T-helper 1 cell treated with Interleukin-12 subunit alpha and Interleukin-12 subunit beta and Interleukin-4 antibody, amounts not matched to agents 30 μg/mL and 1 μg/mL, for 36 hours (primary cell): ENCODE results near the gene GTPBP8.

ENCODE experiments used
- H3K27ac Mint-ChIP-seq: one replicate; pipeline ENCODE4 v1.8.0; 2021; ENCODE audit warnings: mild to moderate bottlenecking, mixed read lengths
- H3K27me3 Mint-ChIP-seq: one replicate; pipeline ENCODE4 v1.8.0; 2021; ENCODE audit warnings: low read depth, mixed read lengths
- H3K36me3 Mint-ChIP-seq: one replicate; pipeline ENCODE4 v1.8.0; 2021; ENCODE audit warnings: low read depth, mixed read lengths
- H3K4me1 Mint-ChIP-seq: one replicate; pipeline ENCODE4 v1.8.0; 2021; ENCODE audit warnings: low read depth, mixed read lengths
- H3K4me3 Mint-ChIP-seq: one replicate; pipeline ENCODE4 v1.8.0; 2021; ENCODE audit warnings: mild to moderate bottlenecking, moderate library complexity, mixed read lengths
- H3K9me3 Mint-ChIP-seq: one replicate; pipeline ENCODE4 v1.8.0; 2021; ENCODE audit warnings: mixed read lengths

Gene GTPBP8

DNA sequence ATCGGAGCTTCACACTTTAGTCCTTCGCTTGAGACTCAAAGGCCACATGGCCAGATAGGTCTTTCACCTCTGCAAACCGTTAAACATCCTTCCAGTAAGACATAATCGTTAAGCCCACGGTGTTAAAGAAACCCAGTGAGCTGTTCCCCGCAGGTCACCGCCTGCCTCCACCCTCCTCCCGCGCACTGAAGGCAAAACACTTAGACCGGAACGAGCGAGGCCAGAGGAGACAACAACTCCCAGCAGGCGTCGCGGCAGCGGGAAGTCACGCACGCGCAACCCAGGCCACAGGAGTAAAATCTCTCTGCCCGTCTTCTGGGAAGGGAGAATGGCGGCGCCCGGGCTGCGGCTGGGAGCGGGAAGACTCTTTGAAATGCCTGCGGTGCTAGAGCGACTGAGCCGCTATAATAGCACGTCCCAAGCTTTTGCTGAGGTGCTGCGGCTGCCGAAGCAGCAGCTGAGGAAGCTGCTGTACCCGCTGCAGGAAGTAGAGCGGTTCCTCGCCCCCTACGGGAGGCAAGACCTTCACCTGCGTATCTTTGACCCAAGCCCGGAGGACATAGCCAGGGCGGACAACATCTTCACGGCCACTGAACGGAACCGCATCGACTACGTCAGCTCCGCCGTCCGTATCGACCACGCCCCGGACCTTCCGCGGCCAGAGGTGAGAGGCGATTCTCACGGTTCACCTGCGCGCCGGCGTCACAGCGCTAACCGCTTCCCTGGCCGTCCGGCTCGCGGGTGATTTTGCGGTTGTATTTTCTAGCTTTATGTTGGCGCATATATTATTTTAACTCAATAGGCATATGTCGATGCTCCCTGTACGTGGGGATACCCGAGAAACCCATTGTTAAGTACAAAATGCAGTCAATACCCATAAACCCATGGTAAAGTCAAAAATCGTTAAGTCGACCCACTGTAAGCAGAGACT is at the start of gene GTPBP8:
Gene GTPBP8 (plus strand): TSS at position 313 of the 931 bp plus-strand sequence. CDS start 16 bp downstream, at position 329.
- Mint-ChIP-seq H3K27me3 (no peaks in the 10 kb centered on the region), H3K27ac (peak within 1 kb of the TSS; percentile 97), H3K4me3 (peak within 1 kb of the TSS; percentile 90), H3K36me3 (peaks cover 16% of the 10 kb centered on the region), H3K9me3 (no peaks in the 10 kb centered on the region), H3K4me1 (peaks cover 65% of the 10 kb centered on the region)

DNA sequence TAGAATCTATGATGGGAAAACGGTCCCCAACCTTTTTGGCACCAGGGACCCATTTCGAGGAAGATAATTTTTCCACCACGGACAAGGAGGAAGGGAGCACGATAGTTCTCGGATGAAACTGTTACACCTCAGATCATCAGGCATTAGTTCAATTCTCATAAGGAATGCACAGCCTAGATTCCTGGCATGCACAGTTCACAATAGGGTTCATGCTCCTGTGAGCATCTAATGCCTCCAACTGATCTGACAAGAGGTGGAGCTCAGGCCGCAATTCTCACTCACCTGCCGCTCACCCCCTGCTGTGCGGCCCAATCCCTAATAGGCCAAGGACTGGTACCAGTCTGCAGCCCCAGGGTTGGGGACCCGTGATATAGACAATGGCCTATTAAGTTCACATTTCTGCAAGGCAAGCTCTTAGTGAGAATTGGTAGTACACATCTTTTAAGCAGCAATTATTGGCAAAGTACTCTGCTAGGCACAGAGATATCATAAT is 42.4 kb upstream of the GTPBP8 start:
- Mint-ChIP-seq H3K9me3 (peaks cover 14% of the 10 kb centered on the region), H3K4me1 (no peaks in the 10 kb centered on the region), H3K27ac (no peak overlapping the region), H3K36me3 (peaks cover 30% of the 10 kb centered on the region), H3K27me3 (no peaks in the 10 kb centered on the region), H3K4me3 (no peak overlapping the region)

DNA sequence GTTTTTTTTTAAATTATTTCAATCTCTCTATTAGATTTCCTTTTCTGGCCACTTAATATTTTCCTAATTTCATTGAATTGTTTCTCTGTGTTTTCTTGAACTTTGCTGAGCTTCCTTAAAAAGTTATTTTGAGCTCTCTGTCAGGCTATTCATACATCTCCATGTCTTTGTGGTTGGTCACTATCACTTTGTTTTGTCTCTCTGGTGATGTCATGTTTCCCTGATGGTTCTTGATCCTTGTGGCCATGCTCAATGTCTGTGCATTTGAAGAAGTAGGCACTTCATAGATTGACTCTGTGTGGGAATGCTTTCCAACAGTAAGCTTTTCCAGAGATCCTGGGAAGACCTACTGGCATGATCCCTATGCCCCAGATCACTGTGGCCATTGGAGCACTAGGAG is 34.4 kb upstream of the GTPBP8 start:
- Mint-ChIP-seq H3K27me3 (no peaks in the 10 kb centered on the region), H3K4me3 (no peak overlapping the region), H3K9me3 (peaks cover 20% of the 10 kb centered on the region), H3K4me1 (peaks cover 15% of the 10 kb centered on the region), H3K36me3 (peaks cover 23% of the 10 kb centered on the region), H3K27ac (no peak overlapping the region)

DNA sequence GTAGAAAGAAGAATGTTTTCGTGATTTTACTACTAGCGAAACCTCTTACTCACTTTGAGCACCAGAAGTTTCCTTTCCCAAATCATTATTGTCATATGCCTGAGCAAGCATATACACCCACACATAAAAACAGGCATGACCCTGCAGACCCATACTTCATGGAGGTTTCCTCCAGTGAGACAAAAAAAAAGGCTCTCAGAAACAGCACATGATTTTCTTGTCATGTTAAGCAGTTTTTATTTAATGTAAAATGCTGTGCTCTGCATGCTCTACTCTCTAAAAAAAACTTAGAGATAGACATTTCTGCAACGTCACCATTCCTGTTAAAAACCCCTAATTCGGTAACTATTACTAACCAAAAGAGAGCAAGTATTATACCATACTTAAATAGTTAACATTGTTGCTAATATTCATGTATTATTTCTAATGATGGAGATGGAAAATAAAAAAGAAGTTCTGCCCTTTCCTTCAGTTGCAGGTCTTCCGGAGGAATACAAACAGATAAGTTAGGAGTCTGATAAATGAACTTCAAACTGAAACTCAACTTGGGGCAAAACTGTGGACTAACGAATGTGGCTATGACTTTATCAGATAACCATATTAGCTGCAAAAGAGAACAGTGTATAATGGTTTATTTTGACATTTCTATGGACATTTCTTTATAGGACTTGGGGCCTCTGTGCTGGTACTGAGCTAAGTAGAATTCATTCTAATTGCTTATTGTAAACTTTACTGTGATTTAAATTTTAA is 31.8 kb upstream of the GTPBP8 start:
- Mint-ChIP-seq H3K27me3 (no peaks in the 10 kb centered on the region), H3K4me1 (peaks cover 17% of the 10 kb centered on the region), H3K27ac (no peak overlapping the region), H3K36me3 (peaks cover 36% of the 10 kb centered on the region), H3K4me3 (peak overlapping the region; percentile 59), H3K9me3 (peaks cover 23% of the 10 kb centered on the region)

DNA sequence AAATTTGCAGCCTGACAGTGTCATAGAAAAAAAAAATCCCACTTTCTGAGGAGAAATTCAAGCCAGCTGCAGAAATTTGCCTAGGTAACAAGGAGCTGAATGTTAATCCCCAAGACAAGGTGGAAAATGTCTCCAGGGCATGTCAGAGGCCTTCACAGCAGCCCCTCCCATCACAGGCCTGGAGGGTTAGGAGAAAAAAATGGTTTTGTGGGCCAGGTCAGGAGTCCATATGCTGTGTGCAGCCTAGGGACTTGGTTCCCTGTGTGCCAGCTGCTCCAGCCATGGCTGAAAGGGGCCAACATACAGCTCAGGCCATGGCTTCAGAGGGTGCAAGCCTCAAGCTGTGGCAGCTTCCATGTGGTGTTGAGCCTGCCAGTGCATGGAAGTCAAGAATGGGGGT is 27.1 kb upstream of the GTPBP8 start:
- Mint-ChIP-seq H3K27ac (no peak overlapping the region), H3K4me1 (peaks cover 24% of the 10 kb centered on the region), H3K9me3 (peaks cover 23% of the 10 kb centered on the region), H3K36me3 (peaks cover 45% of the 10 kb centered on the region), H3K4me3 (no peak overlapping the region), H3K27me3 (no peaks in the 10 kb centered on the region)

DNA sequence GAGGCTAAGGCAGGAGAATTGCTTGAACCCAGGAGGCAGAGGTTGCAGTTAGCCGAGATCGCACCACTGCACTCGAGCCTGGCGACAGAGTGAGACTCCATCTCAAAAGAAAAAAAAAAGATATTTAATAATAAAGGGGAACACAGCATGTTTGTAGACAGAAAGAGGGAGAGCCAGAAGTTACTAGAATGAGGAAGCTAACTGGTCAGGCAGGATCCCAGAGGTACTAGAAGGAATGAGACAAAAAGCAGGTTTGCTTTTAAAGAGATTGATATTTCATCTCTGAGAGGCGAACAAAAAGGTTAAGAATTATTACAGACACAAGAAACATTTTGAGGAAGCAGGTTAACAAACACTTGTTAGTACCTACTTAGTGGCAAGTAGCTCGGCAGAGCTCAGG is 25.1 kb upstream of the GTPBP8 start:
- no peaks in the 10 kb centered on the region for H3K27me3 Mint-ChIP-seq
- H3K36me3 Mint-ChIP-seq: peaks cover 47% of the 10 kb centered on the region
- H3K4me3 Mint-ChIP-seq: no peak overlapping the region
- H3K4me1 Mint-ChIP-seq: peaks cover 18% of the 10 kb centered on the region
- H3K27ac Mint-ChIP-seq: no peak overlapping the region
- H3K9me3 Mint-ChIP-seq: peaks cover 23% of the 10 kb centered on the region

DNA sequence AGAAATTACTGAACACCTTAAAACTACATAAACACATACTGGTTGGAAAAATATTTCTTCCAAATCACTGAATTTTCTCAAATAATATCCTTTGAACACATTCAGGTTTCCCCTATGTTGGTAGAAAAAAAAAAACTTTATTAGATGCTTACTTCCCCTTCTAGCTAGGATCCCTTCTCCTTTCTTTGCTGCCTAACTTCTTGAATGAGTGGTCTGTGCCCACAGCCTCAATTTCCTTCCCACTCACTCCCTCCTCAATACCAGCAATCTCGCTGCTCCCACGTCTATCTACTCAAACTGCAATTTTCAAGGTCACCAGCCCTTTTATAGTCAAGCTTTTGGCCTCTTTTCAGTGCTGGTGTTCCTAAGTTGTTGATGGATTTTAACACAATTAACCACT is 24.2 kb upstream of the GTPBP8 start:
- H3K4me3 Mint-ChIP-seq: no peak overlapping the region
- peaks cover 23% of the 10 kb centered on the region for H3K9me3 Mint-ChIP-seq
- H3K27ac Mint-ChIP-seq: no peak overlapping the region
- peaks cover 47% of the 10 kb centered on the region for H3K36me3 Mint-ChIP-seq
- H3K27me3 Mint-ChIP-seq: no peaks in the 10 kb centered on the region
- peaks cover 21% of the 10 kb centered on the region for H3K4me1 Mint-ChIP-seq

DNA sequence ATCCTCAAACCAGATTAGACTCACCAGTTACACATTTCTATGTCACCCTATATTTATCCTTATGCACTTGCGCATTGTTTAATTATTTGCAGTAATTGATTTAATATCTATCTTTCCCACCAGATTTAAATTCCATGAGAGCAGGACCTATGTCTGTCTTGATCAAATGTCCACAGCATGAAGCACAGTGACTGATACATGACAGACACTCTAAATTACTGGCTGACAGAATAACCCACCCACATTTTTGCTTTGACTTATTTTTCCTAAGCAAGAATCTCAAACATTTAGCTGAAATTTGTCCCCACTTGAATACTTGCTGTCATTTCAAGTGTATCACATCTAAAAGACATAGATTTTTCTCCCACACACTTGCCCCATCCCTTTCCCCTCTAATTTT is 23.4 kb upstream of the GTPBP8 start:
- peaks cover 41% of the 10 kb centered on the region for H3K36me3 Mint-ChIP-seq
- peaks cover 26% of the 10 kb centered on the region for H3K4me1 Mint-ChIP-seq
- no peak overlapping the region for H3K4me3 Mint-ChIP-seq
- no peak overlapping the region for H3K27ac Mint-ChIP-seq
- peaks cover 23% of the 10 kb centered on the region for H3K9me3 Mint-ChIP-seq
- no peaks in the 10 kb centered on the region for H3K27me3 Mint-ChIP-seq

DNA sequence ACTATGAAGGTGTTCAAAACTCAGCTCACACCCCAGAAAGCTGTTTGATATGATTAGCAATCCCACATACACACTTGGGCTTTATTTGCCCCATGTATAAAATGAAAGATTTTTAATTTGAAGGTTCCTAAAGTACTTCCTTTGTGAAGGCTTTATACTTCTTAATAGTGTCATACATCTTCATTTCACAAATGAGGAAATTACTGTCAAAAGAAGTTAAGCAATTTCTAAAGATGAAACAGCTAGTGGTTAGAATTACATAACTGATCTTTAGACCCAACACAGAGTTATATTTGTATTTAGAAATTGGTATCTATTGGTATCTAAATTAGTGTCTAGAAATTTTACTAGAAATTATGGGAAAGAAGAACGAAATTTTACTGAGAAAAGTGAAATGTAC is 23.0 kb upstream of the GTPBP8 start:
- Mint-ChIP-seq H3K4me3 (no peak overlapping the region), H3K27ac (no peak overlapping the region), H3K9me3 (peaks cover 21% of the 10 kb centered on the region), H3K27me3 (no peaks in the 10 kb centered on the region), H3K36me3 (peaks cover 39% of the 10 kb centered on the region), H3K4me1 (peaks cover 29% of the 10 kb centered on the region)

DNA sequence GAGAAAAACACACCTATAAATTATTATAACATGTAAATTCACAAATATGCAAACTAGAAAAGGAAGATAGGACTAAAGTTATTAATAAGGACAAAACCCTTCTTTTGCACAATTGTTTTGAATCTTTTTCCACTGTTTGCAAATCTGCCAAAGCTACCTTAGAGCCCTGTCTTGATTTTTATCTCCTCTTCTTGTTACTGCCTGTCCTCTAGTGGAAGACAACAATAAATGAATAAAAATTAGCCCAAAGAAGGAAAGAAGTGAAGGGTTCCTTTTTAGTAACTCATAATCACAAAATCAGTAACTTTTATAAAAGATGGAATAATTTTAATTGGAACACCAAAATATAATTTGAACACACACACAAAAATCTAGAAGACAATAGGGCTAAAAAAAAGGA is 18.6 kb upstream of the GTPBP8 start:
- Mint-ChIP-seq H3K36me3 (peaks cover 9% of the 10 kb centered on the region), H3K4me3 (peak overlapping the region; percentile 92), H3K4me1 (peaks cover 57% of the 10 kb centered on the region), H3K27me3 (no peaks in the 10 kb centered on the region), H3K9me3 (no peaks in the 10 kb centered on the region), H3K27ac (no peak overlapping the region)

DNA sequence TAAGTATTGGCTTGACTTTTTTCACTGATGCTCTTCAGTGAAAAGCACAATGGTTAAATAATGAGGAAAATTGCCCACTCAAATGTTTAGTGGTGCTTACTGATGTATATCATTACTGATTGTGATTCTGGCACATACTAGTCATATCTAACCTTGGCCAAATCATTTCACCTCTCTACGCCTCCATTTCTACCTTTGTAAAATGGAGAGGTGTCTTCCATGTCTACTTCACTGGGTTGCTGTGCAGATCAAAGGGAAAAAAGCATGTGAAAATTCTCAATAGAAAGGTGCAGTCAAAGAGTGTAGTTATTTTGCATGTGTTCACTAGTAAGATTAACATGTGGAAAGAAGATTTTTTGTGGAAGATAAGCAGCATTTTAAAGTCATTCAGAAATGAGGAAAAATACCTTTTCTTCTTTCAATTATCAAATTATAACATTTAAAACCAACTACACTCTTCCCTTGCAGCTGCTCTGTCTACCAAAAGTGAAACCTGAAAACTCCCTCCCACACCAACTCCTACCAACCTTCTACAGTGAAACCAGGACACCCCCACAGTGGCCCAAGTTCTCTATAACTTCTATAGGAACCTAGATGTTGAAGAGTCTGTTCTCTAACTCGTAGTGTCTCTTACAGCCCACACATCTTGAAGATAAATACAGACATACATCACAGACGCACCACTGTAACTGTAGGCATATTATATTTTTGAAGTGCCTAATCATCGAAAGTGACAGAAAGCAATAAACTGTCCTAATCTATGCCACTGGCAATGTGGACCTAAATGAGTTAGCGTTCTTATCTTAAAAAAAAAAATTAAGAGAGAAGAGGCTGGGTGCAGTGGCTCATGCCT is 17.2 kb upstream of the GTPBP8 start:
- Mint-ChIP-seq H3K4me1 (peaks cover 58% of the 10 kb centered on the region), H3K4me3 (peak overlapping the region; percentile 92), H3K27me3 (no peaks in the 10 kb centered on the region), H3K9me3 (no peaks in the 10 kb centered on the region), H3K36me3 (peaks cover 8% of the 10 kb centered on the region), H3K27ac (peak overlapping the region; percentile 79)

DNA sequence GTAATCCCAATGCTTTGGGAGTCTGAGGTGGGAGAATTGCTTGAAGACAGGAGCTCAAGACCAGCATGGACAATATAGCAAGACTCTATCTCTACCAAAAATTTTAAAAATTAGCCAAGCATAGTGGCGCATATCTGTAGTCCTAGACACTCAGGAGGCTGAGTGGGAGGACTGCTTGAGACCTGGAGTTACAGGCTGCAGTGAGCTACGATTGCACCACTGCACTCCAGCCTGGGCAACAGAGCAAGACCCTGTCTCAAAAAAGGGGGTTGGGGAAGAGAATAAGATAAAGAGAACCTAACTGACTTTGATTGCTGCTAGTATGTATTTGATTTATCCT is 16.6 kb upstream of the GTPBP8 start:
- Mint-ChIP-seq H3K4me1 (peaks cover 58% of the 10 kb centered on the region), H3K9me3 (no peaks in the 10 kb centered on the region), H3K27me3 (no peaks in the 10 kb centered on the region), H3K36me3 (peaks cover 6% of the 10 kb centered on the region), H3K4me3 (peak overlapping the region; percentile 92), H3K27ac (peak overlapping the region; percentile 79)

DNA sequence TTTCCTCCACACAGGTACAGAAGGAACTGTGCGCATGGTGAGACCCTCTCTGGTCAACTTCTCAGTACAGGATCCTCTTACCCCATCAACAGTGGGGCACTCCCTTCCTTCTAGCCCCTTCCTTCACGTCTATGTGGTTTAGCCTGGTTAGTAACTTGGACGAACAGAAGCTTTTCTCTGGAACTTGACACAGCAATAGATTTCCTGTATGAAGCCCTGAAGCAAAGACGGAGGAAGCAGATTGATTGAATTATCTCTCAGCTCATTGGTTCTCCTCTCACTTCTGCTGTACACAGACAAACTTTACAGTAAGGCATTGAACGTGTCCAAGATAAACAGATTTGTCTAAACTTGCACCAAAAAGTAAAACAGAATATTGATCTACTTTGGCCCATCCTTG is 15.9 kb upstream of the GTPBP8 start, which contains the start of gene CD200R1:
Gene CD200R1 (minus strand): TSS at position 210 of the 400 bp plus-strand sequence. CDS start 246 bp downstream, outside the sequence.
- Mint-ChIP-seq H3K9me3 (no peaks in the 10 kb centered on the region), H3K27me3 (no peaks in the 10 kb centered on the region), H3K4me3 (peak within 1 kb of the TSS; percentile 92), H3K27ac (peak within 1 kb of the TSS; percentile 79), H3K36me3 (peaks cover 6% of the 10 kb centered on the region), H3K4me1 (peaks cover 59% of the 10 kb centered on the region)

DNA sequence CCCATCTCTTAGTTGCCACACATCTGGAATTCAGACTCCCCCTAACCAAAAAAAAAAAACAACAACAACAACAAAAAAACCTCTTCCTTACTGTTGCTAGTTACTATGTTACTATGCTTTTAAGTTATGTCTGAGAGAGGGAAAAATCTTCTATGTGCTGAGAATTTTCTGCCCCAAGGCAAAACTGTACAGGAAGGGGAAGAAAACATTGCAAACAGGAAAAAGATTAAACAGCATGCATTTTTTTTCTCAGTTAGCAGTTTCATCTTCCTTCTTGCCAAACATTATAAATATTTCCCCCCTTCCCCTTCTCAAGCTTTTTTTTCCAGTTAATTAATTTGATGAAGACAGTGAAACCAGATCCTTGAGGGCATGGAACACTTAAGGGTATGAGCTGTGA is 14.8 kb upstream of the GTPBP8 start:
- Mint-ChIP-seq H3K27ac (peak overlapping the region; percentile 60), H3K27me3 (no peaks in the 10 kb centered on the region), H3K4me3 (peak overlapping the region; percentile 57), H3K9me3 (no peaks in the 10 kb centered on the region), H3K4me1 (peaks cover 59% of the 10 kb centered on the region), H3K36me3 (peaks cover 6% of the 10 kb centered on the region)
